ENCODE measurements around the gene ATP9A.

ATP9A gene

DNA sequence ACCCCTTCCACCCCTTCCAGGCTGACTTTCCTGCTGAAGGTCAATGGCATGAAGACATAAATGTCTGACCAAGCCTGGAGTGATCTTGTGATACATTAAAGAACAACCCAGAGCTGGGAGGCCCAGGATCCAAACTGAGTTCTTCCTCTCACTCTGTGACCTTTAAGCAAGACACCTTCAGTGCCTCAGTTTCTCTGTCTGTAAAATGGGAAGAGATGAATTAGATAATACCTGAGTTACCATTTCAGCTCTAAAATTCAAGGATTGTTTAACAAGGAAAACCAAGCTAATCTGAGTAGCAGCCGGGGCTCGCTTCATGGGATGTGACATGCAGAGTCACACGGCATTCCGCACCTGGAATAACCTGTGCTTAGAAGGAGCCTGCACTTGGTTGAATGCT is 218.7 kb downstream of the ATP9A start:
- DNase-seq (ENCODE audit: low read depth): no peak

DNA sequence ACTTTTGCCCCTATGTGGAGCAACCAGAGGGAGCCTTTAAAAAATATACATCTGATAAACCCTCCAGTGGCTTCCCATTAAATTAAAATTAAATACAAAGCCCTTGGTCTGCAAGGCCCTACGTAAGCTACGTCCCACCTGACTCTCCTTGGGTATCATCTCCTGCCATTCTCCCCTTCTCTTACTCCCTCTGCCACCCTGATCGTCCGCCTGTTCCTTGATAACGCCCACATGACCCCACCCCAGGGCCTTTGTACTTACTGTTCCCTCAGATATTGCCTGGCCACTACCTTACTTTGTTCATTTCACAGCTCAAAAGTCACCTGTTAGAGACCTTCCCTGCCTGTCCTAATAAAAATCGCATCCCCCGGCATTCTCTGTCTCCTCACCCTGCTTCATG is 220.2 kb downstream of the ATP9A start:
- no peak for DNase-seq (ENCODE audit: low read depth)

All from activated T-cell treated with anti-CD3 and anti-CD28 coated beads for 48 hours (primary cell).